Smooth muscle cell (in vitro differentiated cells): ENCODE results near the gene PIF1. TPM values are rescaled to one million over a fixed set of nuclear protein-coding genes. Genes with fewer than 3 reads are reported as not detected.

Experiments used
- DNase-seq: peaks from one replicate; lab custom pipeline; 2025; ENCODE audit not compliant: unreplicated experiment; lab: John Stamatoyannopoulos, UW
- H2AFZ ChIP-seq: fragments of 200-600 bp; sonication (generic); 2 replicates; pipeline ENCODE4 v1.6.0; 2016; ENCODE audit warnings: antibody characterized with exemption, low read depth, mild to moderate bottlenecking
- H3F3A ChIP-seq: fragments of 200-600 bp; sonication (generic); 2 replicates; pipeline ENCODE4 v1.6.0; 2017; ENCODE audit warnings: antibody characterized with exemption, low read depth
- H3K27ac ChIP-seq: fragments of 200-600 bp; sonication (generic); 2 replicates; pipeline ENCODE4 v1.5.1; 2016; ENCODE audit warnings: low read depth, mild to moderate bottlenecking
- H3K27me3 ChIP-seq: fragments of 200-600 bp; sonication (generic); 2 replicates; pipeline ENCODE4 v1.6.1; 2016; ENCODE audit warnings: low read depth, mild to moderate bottlenecking
- H3K36me3 ChIP-seq: fragments of 200-600 bp; sonication (generic); 2 replicates; pipeline ENCODE4 v1.5.1; 2016; ENCODE audit warnings: low read depth
- H3K4me1 ChIP-seq: fragments of 200-600 bp; sonication (generic); 2 replicates; pipeline ENCODE4 v1.5.1; 2016; ENCODE audit warnings: low read depth
- H3K4me2 ChIP-seq: fragments of 200-600 bp; sonication (generic); 2 replicates; pipeline ENCODE4 v1.6.0; 2016; ENCODE audit warnings: mild to moderate bottlenecking
- H3K4me3 ChIP-seq: fragments of 200-600 bp; sonication (generic); 2 replicates; pipeline ENCODE4 v1.5.1; 2016; ENCODE audit warnings: mild to moderate bottlenecking
- H3K79me2 ChIP-seq: fragments of 200-600 bp; sonication (generic); 2 replicates; pipeline ENCODE4 v1.6.0; 2016; ENCODE audit warnings: low read depth, mild to moderate bottlenecking
- H3K9ac ChIP-seq: fragments of 200-600 bp; sonication (generic); 2 replicates; pipeline ENCODE4 v1.6.0; 2016; ENCODE audit warnings: low read depth
- H3K9me3 ChIP-seq: fragments of 200-600 bp; sonication (generic); replicated peaks from 2 replicates; pipeline ENCODE4 v1.5.1; 2016; ENCODE audit warnings: low read depth
- H4K20me1 ChIP-seq: fragments of 200-600 bp; sonication (generic); 2 replicates; pipeline ENCODE4 v1.6.0; 2016; ENCODE audit warnings: low read depth
- WGBS: methylation state at CpG from one replicate; pipeline ENCODE4 v1.1.7; 2016; ENCODE audit warnings: low lambda C conversion rate; 5-methylcytosine and 5-hydroxymethylcytosine counted together
- polyA plus RNA-seq: library from polyadenylated mRNA; unstranded; fragments of >200 nt; fragmentation: Nextera tagmentation; extraction: Ambion mirVana; gene quantifications from 2 replicates; pipeline ENCODE4 v1.2.1, GENCODE V29; 2016
- total RNA-seq: library from RNA; depleted of rRNA; stranded (reverse); fragments of >200 nt; gene quantifications from 2 replicates; pipeline ENCODE4 v1.2.3, GENCODE V29; 2014
- TF ChIP-seq, protein P1 (sequence below): fragments of 200-600 bp; sonication (generic); IDR thresholded peaks from 2 replicates; pipeline ENCODE4 v1.5.1; 2017; ENCODE audit warnings: borderline replicate concordance, mild to moderate bottlenecking, antibody characterized with exemption; ENCODE audit not compliant: insufficient read depth, poor library complexity, severe bottlenecking

The PIF1 gene
- total and polyA plus RNA-seq, 2 experiments from 2014 or later = 1.5 to 1.6 TPM

DNA sequence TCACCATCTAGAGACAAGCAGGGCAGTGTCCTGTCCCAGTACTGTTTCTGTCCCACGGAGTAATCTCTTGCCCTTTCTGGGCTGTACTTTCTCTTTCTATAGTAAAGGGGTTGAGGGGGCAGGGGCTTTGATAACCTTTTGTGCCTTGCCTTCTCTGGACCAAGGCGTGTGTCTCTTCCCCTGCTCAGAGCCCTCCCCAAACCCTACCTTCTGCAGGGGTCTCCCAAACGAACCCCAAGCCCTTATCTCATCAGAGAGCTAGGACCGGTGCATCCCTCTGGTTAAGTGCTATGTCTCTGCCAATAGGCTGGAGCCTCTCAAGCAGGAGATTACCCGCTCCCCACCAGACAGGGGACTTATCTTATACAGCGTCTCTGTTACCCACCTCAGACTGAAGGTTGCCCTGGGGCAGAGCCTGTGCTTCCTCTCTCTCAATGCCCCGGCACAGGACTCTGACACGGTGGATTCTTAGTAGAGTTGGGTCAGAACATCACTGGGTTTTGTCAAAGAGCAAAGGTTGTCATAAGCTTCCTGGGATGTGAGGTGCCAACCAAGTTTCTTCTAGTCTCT lies 19.2 kb upstream of the PIF1 start:
- H3K9ac ChIP-seq = no peak overlapping the region
- TF ChIP-seq, protein P1, sequence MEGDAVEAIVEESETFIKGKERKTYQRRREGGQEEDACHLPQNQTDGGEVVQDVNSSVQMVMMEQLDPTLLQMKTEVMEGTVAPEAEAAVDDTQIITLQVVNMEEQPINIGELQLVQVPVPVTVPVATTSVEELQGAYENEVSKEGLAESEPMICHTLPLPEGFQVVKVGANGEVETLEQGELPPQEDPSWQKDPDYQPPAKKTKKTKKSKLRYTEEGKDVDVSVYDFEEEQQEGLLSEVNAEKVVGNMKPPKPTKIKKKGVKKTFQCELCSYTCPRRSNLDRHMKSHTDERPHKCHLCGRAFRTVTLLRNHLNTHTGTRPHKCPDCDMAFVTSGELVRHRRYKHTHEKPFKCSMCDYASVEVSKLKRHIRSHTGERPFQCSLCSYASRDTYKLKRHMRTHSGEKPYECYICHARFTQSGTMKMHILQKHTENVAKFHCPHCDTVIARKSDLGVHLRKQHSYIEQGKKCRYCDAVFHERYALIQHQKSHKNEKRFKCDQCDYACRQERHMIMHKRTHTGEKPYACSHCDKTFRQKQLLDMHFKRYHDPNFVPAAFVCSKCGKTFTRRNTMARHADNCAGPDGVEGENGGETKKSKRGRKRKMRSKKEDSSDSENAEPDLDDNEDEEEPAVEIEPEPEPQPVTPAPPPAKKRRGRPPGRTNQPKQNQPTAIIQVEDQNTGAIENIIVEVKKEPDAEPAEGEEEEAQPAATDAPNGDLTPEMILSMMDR = no peak
- DNase-seq = no peak
- WGBS = 33% methylated on average over 8 of the region's 8 CpGs
- peaks cover 1% of the 10 kb centered on the region for H3F3A ChIP-seq
- no peaks in the 10 kb centered on the region for H3K9me3 ChIP-seq
- no peak overlapping the region for H3K27ac ChIP-seq
- peaks cover 71% of the 10 kb centered on the region for H3K79me2 ChIP-seq
- no peak overlapping the region for H2AFZ ChIP-seq
- H4K20me1 ChIP-seq = peaks cover 64% of the 10 kb centered on the region
- H3K27me3 ChIP-seq = no peaks in the 10 kb centered on the region
- peak overlapping the region; percentile 5 for H3K4me3 ChIP-seq
- no peaks in the 10 kb centered on the region for H3K36me3 ChIP-seq
- peaks cover 37% of the 10 kb centered on the region for H3K4me1 ChIP-seq
- H3K4me2 ChIP-seq = peak overlapping the region; percentile 96

DNA sequence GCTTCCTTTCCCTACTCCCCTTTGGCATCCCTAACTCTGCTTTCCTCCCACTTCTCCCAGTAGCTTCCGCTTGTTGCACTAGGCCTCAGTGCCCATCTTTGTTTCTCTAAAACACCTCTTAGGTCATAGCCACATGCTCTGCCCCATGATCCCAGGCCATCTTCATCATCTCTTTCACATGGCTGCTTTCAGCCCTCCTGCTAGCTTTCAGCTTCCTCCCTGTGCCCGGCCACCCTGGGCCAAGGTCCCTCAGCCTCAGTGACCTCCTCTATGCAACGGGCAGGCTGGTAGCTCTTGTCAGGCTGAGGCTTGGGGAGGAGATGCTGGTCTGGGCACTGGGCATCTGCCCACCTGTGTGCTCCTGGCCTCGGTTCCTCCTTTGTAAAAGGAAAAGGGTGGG lies 18.5 kb upstream of the PIF1 start:
- WGBS = 91% methylated on average over 4 of the region's 4 CpGs
- peak overlapping the region; percentile 96 for H3K4me2 ChIP-seq
- H3K4me1 ChIP-seq = peaks cover 37% of the 10 kb centered on the region
- H3K36me3 ChIP-seq = no peaks in the 10 kb centered on the region
- no peaks in the 10 kb centered on the region for H3K27me3 ChIP-seq
- peaks cover 64% of the 10 kb centered on the region for H4K20me1 ChIP-seq
- H3K27ac ChIP-seq = no peak overlapping the region
- no peak overlapping the region for H3K9ac ChIP-seq
- TF ChIP-seq, protein P1 = no peak
- H3K79me2 ChIP-seq = peaks cover 71% of the 10 kb centered on the region
- no peak overlapping the region for H3K4me3 ChIP-seq
- no peak for DNase-seq
- no peak overlapping the region for H2AFZ ChIP-seq
- H3F3A ChIP-seq = no peaks in the 10 kb centered on the region
- H3K9me3 ChIP-seq = no peaks in the 10 kb centered on the region

DNA sequence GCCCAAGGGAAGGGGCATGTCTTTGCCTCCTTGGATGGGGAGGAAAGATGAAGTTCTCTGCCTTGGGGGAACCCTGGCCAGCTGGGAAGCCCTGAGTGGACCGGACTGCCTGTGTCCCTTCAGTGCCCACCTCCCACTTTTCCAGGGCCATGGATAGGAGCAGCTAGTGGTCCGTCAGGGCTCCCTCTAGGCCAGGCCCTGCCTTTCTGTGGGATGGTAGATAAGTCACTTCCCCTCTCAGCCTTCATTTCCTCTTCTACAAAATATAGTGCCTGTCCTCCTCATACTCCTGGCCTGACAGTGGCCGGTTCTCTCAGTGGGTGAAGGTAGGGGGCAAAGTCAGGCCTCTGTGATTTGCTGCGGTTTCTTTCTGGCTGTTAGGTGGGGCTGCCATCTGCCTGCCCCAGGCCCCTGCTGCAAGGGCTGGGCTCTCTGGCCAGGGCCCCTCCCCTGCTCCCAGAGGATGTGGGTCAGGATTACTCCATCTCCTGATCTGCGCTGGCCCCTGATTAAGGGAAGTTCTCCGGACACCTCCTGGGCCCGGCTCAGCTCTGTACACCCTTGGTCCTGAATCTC lies 17.6 kb upstream of the PIF1 start:
- H3K27ac ChIP-seq = peak overlapping the region; percentile 62
- H3K79me2 ChIP-seq = peaks cover 64% of the 10 kb centered on the region
- H3K36me3 ChIP-seq = no peaks in the 10 kb centered on the region
- TF ChIP-seq, protein P1 = no peak
- peaks cover 57% of the 10 kb centered on the region for H4K20me1 ChIP-seq
- H2AFZ ChIP-seq = no peak overlapping the region
- WGBS = 19% methylated on average over 7 of the region's 7 CpGs
- no peaks in the 10 kb centered on the region for H3F3A ChIP-seq
- H3K4me1 ChIP-seq = peaks cover 37% of the 10 kb centered on the region
- peak overlapping the region; percentile 87 for H3K4me3 ChIP-seq
- no peaks in the 10 kb centered on the region for H3K27me3 ChIP-seq
- peak overlapping the region; percentile 96 for H3K4me2 ChIP-seq
- no peaks in the 10 kb centered on the region for H3K9me3 ChIP-seq
- H3K9ac ChIP-seq = peak overlapping the region; percentile 87
- DNase-seq = no peak
